Stimulated activated CD4-positive, alpha-beta T cell treated with anti-CD3 and anti-CD28 coated beads, Interleukin-2, amount 100 ng/mL, for 4 hours (primary cell): ENCODE results near the gene ZNF592.

Source experiments
- DNase-seq: peaks from one replicate; pipeline ENCODE4 v3.0.0-alpha.2; 2020; ENCODE audit warnings: low read depth

ZNF592 gene

DNA sequence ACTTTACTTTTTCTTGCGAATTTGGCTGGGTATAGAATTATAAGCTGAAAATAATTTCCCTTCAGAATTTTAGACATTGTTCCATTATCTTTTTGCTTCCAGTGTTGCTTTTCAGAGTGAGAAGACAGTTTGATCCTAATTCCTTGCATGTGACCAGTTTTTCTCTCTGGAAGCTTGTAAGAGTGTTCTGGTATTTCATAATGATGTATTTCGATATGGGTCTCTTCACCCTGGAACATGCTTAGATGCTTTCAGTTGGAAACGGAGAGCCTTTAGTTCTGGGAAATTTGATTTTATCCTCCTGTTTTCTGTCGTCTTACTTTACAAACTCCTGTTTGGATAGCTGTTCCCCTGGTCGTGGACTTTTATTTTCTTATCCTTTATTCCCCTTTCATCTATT lies 82.6 kb downstream of the ZNF592 start:
- no peak for DNase-seq

DNA sequence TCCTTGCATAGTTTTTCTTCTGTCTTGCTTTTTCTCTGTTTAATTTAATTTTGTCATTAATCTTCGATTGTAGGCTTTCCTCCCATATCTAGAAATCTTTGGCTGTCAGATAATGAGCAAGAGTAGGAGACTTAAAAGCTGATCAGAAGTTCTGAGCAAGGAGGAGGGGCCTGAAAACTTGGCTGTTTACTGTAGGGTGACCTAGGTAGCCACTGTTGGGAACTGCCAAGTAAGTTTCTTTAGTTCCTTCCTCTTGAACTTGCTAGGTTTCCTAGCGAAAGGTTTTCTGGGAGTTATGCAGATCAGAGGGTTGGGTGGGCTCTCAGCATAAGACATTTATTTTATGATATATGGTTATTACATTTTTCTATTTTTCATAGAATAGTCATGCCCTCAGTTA lies 83.2 kb downstream of the ZNF592 start:
- DNase-seq = no peak

DNA sequence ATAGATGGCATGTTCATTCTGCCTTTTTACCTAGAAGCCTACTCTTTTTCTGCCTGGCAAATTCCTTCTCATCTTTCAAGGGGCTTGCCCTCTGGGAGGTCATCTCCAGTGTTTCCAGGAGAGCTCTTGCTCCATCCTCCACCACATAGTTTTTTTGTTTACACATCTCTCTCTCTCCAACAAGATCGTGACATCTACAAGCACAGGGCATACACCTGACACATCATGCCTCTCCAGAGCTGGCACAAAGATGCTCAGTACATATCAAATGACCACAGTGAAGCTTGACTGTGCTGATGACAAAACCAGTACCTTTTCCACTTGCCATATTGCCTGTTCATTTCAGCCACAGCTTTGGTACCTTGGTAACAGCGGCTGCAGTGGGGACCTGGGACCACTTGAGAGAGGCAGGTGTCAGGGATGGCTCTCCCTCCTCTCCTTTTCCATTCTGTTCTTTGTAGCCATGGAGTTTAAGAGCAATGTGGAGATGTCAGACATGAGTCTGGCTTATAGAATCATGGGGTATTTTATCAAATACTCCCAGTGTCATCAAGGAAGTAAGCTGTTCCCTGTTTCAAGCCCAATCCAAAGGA lies 84.2 kb downstream of the ZNF592 start:
- DNase-seq = no peak

DNA sequence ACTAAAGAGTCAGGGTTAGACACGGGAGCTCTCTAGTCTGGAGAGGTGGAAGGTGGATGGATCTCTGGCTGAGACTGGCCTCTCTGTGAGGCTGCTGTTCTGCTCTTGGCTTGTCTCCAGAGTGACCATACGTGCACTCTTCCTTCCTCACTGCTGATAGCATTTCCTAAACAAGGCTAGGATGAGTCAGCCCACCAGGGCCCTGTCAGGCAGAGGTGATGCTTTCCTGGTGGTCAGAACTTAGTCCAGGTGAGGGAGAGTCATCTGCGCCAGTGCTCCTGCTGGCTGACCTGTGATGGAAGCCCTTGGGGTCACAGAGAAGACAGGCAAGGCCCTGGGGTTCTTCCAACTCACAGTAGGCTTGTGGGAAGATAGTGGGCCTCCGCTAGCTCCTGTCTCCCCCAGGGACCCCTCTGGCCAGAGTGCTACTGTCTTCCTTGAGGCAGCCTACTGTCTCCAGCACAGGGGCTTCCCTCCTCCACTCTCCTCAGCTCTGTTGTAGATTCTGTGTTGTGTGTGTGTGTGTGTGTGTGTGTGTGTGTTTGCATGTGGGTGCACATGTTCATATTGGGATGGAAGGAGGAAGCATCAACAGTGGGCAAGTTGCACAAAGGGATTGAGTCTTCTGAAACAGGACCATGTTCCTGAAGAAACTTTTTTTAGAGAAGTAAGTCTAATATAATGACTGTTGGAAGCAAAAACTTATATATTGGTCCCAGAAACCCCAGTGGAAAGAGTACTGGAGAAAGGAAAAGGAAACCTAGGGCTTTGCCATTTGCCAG lies 85.2 kb downstream of the ZNF592 start:
- DNase-seq = no peak

DNA sequence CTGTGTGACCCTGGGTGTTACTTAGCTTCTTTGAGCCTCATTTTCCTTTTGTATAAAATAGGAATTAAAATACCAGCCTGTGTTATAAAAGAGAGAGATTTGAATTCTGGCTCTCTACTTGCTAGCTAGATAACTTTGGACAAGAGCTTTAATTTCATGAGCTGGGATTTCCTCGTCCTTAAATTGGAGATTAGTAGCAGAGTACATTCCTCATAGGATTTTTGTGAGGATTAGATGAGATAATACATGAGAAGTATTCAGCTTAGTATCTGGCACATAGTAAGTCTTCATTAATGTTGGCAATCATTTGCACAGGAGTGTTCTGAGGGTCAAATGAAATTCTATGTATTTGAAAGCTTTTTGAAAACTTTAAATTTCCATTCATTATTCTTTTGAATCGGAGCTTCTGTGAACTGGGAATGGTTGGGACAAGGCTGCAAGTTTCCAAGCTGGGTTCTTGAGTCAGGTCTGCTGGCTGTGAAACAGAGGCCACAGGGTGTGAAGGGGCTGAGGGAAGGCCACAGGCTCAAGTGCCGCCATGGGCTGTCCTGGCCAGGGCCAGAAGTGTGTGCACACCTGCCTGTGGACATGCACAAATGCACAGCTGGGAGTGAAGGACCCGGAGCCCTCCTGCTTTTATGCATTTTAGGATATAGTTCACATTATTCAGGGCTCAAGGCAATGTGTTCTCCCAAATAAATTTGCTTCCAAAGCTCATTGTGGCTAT lies 86.0 kb downstream of the ZNF592 start:
- no peak for DNase-seq

DNA sequence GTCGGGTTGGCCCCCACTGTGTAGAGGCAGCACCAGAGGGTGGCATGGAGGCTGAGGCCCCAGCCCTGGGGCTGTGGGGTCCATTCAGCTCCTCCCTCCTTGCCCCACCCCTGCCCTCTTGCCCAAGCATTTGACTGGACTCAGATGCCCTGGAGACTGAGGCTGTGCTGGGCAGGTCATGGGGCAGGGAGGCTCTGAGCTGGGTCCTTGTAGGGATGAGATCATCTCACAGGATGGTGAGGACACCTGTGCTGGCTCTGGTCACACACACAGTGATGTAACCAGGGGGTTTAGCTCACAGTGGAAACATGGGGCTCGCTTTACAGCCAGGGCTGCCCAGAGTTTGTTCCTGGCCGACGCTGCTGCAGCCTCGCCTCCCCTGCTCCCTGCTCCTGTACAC lies 86.6 kb downstream of the ZNF592 start:
- no peak for DNase-seq

DNA sequence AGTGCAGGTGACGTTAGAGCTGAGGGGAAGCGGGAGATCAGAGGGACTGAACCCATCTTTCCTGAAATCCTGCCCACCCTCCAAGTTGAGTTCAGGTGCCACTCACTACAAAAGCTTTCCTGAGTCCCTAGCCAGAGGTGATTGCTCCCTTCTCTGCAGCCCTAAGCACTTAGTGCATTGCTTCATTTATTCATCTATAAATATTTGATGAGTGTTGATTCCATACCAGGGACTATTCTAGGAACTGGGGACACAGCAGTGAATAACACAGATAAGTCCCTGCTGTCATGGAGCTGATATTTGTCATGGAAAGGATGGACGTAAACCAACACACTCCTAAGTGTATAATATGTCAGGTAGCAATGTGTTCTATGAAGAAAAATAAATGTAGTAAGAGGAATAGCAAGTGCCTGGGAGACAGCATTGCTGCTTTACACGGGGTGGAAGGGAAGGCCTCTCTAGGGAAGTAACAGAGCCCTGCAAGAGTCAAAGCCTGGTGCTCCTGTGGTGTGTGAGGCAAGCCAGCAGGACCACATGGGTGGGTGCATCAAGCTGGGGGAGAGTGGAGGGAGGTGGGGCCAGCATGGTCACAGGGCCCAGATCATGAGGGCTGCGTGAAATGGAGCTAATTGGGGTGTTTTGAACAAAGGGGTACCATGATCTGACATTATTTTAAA lies 87.4 kb downstream of the ZNF592 start:
- DNase-seq = no peak

DNA sequence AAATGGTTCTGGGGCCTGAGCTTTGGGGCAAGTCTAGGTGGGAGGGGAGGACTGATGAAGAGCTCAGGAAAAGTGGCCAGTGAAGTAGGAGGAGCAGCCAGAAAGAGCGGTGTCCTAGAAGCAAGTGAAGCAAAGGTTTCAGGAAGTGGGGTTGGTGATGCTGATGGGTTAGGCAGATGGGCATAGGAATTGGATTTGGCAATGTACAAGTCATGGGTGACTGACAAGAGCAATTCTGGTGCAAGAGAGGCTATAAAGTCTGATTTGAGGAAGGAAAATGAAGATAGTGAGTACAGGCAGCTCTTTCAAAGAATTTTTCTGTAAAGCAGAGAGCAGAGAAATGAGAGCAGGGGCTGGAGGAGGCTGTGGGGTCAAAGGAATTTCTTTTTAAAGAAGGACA lies 88.5 kb downstream of the ZNF592 start:
- no peak for DNase-seq

DNA sequence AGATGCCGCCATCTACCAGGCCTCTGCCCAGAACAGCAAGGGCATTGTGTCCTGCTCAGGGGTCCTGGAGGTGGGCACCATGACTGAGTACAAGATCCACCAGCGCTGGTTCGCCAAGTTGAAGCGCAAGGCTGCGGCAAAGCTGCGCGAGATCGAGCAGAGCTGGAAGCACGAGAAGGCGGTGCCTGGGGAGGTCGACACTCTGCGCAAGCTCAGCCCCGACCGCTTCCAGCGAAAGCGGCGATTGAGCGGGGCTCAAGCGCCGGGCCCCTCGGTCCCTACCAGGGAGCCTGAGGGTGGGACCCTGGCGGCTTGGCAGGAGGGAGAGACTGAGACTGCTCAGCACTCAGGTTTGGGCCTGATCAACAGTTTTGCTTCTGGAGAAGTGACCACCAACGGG lies 91.3 kb downstream of the ZNF592 start:
- no peak for DNase-seq

DNA sequence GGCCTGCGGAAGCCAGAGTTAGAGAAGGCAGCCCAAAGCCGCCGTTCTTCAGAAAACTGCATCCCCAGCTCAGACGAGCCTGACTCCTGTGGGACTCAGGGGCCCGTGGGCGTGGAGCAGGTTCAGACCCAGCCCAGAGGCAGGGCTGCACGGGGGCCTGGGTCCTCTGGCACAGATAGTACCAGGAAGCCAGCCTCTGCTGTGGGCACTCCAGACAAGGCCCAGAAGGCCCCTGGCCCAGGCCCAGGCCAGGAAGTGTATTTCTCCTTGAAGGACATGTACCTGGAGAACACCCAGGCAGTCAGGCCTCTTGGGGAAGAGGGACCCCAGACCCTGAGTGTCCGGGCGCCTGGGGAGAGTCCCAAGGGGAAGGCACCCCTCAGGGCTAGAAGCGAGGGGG lies 91.9 kb downstream of the ZNF592 start:
- DNase-seq = no peak

DNA sequence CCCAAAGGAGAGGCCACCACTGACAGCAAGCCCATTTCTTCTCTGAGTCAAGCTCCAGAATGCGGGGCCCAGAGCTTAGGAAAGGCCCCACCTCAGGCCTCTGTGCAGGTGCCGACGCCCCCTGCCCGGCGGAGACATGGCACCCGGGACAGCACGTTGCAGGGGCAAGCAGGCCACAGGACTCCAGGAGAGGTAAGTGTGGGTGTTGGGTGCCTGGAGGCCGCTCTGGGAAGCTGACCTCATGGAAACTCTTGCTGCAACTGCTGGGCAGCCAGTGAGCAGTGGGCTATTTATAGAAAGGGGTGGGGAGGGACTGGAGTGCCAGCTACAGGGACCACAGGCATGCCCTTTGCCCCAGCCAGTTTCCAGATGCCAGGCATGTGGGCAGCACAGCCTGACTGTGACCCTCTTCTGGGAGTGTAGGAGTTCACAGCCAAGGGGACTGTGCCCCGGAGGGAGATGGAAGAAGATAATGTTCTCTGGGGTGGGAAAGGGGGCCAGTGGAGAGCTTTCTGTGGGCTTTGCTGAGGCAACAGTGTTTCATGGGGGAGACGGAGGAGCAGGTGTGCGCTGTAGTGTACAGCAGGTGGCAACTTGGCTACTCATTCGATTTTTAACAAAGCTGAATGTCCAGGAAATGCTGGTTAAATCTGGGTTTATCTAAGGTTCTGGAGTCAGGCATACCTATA lies 92.5 kb downstream of the ZNF592 start:
- no peak for DNase-seq

DNA sequence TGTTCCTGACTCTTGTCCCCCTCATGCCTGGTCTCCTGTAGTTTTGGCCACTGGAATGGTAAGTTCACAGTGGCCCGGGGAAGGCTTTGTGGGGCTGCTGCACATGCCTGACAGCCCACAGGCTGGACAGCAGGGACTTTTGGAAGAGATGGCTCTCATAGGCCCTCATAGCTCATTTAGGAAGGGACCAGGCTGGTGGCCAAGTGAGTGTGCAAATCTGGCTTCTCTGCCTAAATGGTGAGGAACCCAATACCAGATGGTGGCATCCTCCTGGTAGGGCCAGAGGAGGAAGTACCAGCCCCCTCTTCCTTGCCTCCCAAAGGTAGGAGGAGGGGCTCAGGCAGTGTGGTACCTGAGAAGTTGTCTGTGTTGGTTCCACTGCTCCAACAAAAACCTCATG lies 94.4 kb downstream of the ZNF592 start:
- DNase-seq = no peak

DNA sequence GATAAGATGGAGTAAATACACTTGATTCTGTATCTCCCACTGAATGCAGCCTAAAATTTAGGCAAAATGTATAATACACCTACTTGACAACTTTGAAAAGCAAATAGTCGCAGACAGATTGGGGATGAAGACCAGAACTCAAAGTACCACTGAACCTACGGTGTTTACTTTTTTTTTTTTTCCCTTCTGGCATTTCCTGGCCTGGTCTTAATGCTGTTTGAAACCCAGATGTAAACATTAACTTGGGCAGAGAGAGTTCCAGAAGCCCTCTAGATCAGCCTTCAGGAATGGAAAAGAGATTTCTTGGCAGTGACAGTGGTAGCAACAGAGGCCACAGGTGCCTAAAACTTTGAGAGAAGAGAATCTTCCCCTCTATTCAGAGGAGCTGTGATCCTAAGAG lies 96.6 kb downstream of the ZNF592 start:
- DNase-seq = no peak

DNA sequence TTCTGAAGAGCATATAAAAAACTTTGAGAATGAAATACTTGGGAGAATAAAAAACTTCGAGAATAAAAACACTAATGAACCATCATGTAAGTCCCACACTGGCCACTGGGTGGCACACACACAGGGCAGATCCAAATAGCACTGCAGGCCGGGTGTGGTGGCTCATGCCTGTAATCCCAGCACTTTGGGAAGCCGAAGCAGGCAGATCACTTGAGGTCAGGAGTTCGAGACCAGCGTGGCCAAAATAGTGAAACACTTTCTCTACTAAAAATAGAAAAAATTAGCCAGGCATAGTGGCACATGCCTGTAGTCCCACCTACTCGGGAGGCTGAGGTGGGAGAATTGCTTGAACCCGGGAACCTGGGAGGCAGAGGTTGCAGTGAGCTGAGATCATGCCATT lies 97.2 kb downstream of the ZNF592 start:
- peak; percentile 21 for DNase-seq

DNA sequence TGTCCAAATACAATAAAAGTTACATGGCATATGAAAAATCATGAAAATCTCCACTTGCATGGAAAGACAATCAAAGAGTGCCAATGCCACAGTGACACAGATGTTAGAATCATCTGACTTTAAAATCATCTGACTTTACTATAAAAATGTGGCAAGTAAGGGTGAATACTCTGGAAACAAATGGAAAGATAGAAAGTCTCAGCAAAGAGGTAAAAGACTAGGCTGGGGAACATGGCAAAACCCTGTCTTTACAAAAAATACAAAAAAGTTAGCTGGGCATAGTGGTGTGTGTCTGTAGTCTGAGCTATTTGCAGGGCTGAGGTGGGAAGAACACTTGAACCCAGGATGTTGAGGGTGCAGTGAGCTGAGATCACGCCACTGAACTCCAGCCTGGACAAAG lies 97.9 kb downstream of the ZNF592 start:
- DNase-seq = no peak

DNA sequence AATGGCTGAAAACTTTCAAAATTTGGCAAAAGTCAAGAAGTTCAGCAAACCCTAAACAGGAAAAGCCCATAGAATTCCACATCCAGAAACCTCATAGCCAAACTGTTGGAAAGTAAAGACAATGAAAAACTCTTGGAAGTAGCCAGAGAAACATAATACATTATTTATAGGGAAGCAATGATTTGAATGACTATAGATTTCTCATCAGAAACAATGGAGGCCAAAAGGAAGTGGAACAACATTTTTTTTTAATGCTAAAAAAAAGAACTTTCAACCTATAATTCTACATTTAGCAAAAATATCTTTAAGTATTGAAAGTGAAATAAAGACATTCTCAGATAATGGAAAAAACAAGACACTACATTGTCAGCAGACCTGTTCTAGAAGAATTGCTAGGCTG lies 99.0 kb downstream of the ZNF592 start:
- DNase-seq = no peak

DNA sequence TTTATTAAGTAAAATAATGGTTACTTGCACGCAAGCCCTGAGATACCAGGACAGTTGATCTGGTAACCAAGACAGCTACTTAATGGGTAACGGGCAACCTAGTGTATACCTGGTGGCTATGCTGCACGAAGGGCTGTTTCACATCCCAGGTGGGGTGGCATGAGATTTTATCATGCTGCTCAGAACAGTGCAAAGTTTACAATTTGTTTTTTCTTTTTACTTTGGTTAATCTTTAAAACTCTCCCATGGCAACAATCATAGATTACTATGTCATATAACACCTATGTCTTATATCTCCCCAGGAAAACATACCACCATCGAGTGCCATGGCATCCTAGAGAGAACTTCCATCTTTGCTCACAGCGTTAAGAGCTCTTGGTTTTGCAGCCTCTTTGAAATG lies 103.8 kb downstream of the ZNF592 start:
- no peak for DNase-seq

DNA sequence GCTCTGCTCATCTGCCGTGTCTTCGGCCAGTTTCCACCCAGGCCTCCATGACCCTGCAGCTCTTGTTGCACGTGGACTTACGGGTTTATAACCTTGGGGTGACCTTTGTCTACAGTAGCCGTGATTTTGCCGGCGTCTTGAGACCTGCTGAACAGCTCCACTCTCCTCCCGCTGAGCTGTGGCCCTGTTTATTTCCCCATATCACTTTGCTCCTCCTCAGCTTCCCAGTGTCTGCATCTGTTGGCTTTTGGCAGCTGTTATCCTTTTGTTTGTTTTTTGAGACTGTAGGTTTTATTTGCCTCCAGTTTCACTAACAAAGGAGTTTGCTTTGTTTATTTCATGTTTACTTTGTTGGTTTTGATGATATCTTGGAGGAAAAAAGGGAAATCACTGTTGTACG lies 106.7 kb downstream of the ZNF592 start:
- no peak for DNase-seq

DNA sequence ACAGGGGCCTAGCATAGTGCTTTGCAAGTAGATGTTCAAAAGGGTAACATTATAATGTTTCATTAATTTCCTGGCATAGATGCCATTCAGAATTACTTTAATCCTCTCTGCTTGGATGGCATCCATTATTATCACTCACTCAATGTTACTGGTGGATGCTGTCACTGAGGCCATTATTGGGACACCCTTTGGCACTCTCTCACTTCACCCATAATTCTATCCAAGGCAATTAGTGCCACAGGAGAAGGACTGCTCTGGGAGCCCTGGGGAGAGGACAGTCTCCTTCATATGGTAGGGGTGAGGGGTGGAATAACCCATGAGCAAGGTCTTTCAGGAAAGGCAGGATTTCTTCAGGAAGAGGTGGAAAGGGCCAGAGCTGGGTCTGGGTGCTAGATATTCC lies 107.4 kb downstream of the ZNF592 start:
- DNase-seq = no peak
